ENCODE data around the gene GLOD5.

DNA sequence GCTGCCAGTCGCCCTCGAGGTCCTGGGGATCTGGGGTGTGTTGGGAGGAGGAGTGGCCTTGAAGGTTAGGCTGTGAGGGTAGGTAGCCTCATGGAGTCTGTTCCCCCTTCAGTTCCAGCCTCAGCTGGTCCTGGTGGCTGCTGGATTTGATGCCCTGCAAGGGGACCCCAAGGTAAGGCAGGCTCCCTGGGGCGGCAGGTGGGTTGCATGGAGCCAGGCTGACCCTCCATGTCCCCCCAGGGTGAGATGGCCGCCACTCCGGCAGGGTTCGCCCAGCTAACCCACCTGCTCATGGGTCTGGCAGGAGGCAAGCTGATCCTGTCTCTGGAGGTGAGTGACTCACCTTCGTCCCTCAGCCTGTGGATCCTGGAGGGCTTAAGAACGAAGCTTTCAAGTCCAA lies 53.2 kb downstream of the GLOD5 start:
- TF ChIP-seq CTCF (conservative IDR thresholded peaks at IDR 0.05) (no peak), ZFX (IDR thresholded peaks at IDR 0.05) (no peak)

Measured in C4-2B (cell line).